ENCODE measurements around the gene IL36B.

DNA sequence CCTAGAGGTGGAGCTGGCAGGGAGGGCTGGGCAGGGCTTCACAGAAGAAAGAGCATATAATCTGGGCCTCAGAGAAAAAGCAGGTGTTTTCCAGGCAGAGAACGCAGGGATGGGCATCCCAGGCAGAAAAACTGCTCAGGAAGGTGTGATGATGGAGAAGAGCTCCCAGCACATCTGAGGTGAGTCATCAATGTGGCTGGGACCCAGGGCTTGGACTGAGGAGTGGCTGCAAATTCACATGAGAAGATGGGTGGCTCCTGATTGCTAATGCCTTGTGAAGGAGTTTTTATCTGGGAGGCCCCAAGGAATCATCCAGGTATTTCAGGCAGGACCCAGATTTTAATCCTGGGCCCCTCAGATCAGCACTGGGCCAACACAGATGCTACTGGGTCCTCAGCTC lies 25.3 kb upstream of the IL36B start:
- TF ChIP-seq POLR2AphosphoS5 (IDR thresholded peaks at IDR 0.05; ENCODE audit: low read depth, low read length) (no peak), TAF1 (IDR thresholded peaks at IDR 0.05; ENCODE audit: low read depth, low read length) (no peak), POLR2A (IDR thresholded peaks at IDR 0.05; ENCODE audit: low read depth, low read length) (no peak), SPI1 (IDR thresholded peaks at IDR 0.05; ENCODE audit: low read depth, low read length) (no peak)
